Pons (tissue), 1 donor: ENCODE results near the gene EPDR1.

Source experiments
- DNase-seq: peaks from one replicate; pipeline ENCODE4 v3.0.0-alpha.2; 2016; ENCODE audit warnings: low spot score

Gene EPDR1

DNA sequence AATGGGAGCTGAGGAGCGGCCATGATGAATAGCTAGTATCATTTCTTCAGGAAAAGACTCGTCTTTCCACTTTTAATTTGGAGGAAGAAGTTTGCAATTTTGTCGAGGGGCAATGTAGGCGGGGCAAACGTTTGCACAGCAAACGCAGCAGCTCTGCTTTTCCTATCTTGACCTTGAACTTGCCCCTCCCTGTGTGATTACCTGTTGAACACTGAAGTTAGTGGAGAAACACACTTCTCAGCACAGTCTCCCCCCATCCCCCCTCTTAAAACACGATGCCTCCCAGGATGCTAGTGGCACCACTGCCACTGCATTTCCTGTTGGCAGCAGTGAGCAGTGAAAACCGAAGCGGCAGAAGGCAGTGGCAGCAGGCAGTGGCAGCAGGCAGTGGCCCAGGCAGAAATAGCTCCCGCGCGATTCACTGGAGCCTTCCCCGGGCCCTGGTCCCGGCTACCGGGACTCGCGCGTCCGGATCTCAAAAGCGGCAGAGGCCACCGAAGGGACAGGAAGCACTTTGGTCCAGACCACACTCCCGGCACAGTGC is at the start of gene EPDR1:
Gene EPDR1 (plus strand): TSS at position 336 of the 544 bp plus-strand sequence. CDS start 300 bp downstream, outside the sequence.
- DNase-seq = peak; percentile 63

DNA sequence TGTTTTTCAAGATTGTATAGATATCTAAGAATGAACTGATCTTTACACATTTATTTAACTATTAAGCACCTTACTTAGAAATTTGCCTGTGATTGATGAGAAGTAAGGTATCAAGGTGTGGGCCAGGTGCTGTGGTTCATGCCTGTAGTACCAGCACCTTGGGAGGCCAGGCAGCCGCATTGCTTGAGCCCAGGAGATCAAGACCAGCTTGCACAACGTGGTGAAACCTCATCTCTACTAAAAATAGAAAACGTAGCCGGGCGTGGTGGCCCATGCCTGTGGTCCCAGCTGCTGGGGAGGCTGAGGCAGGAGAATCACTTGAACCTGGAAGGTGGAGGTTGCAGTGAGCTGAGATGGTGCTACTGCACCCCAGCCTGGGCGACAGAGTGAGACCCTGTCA is 38.4 kb upstream of the EPDR1 start:
- DNase-seq = no peak

DNA sequence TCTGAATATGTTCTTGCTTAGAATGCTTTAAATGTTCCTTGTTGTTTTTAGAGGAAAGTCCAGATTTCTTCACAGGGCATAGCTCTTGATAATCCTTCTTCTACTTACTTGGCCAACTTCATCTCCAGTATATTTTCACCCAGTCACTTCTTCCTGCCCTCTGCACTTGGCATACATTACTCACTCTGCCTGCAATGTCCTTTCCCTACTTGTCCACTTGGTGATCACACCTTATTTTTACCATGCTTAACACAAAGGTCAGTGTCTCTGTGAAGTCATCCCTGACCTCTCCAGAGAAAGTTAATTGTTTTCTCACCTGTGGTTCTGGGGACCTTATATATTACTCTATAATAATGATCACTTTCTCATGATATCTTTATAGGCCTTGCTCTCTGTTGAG is 27.1 kb upstream of the EPDR1 start:
- DNase-seq = no peak

DNA sequence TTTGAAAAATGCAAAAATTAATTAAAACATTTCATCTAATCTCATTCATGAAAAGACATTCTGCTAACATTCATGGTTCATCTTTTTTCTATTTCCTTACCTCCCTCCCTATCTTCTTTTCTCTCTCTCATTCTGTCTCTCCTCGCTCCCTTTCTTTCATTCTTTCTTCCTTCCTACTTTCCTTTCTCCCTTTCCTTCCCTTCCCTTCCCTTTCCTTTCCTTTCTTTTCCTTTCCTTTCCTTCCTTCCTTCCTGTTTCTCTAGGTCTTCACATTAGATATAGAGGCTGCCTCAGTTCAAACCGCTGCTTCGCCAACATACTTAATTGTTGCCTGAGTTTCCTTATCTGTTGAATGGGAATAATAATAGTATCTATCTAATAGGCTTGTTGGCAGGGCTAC is 25.8 kb upstream of the EPDR1 start:
- no peak for DNase-seq

DNA sequence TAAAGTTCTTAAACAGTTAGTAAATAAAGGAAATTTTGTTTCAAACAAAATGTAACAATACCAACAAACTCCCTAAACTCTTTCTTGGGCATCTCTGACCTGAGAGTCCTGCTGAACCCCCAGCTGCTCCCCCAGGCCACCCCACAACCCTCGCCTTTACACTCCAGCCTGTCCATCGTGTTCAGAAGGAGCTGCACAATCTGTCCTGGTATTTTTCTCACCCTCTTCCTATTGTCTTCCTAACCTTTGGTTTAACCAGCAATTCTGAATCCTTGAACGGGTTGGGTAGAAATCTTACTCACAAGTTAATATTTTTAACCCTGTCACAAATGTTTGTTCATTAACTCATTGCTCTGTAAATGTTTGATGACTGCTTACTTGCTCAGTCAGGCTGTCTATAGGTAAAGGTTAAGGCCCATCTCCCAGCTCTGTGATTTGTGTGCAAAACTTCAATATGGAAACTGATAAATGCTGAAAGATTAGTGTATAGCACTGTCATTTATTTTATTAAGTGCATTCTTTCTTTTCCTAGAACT is 20.7 kb upstream of the EPDR1 start:
- DNase-seq = no peak

DNA sequence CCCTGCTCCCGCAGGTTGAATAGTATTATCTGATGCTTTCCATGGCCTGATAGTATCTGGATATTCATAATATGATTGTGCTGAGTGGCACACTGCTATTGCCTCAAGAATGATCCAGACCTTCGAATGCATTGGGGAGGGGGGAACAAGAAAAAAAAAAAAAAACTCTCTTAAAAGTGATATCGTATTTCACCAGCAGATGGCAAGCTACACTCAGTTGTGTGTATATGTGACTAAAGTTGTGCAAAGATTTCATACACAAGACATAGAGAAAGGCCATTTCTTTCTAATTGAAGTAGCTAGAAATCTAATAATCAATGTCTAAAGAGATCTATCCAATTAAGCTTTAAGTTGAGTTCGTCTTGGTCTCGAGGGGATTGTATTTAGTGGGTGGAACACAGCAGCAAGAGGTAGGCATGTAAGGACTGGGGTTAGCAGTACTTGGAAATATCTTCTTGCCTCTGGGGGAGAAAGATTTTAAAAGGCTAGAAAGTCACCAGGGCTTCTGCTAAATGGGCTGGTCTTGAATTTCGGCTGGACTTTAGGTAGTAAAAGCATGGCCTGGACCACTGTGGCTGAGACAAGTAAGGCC is 19.1 kb upstream of the EPDR1 start:
- peak; percentile 60 for DNase-seq

DNA sequence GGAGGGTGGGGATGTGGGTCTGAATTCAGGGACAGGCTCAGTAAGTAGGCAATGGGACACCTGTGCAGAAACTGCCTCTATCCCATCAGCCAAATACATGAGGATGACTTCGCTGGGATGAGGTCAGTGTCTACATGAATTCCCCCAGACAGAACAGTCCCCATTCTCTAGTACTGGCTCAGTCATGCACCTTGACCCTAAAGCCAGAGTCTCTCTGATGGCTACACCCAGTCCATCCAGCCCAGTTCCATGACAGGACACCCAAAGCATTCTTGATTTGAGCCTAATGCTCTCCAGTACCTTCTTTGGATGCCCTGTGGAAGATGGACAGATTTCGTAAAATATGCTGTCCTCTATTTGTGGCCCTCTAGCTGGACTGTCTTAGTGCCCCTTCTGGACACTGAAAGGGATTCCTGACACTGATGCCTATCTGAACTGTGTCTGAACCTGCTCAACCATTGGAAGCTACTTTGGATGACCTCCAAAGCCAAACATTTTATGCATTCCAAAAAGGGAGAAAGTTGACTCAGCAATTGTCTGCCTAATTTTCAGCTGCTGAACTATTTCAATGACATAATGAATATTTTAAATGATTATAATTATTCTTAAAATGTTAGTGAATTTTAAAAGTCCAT is 18.4 kb upstream of the EPDR1 start:
- DNase-seq = no peak

DNA sequence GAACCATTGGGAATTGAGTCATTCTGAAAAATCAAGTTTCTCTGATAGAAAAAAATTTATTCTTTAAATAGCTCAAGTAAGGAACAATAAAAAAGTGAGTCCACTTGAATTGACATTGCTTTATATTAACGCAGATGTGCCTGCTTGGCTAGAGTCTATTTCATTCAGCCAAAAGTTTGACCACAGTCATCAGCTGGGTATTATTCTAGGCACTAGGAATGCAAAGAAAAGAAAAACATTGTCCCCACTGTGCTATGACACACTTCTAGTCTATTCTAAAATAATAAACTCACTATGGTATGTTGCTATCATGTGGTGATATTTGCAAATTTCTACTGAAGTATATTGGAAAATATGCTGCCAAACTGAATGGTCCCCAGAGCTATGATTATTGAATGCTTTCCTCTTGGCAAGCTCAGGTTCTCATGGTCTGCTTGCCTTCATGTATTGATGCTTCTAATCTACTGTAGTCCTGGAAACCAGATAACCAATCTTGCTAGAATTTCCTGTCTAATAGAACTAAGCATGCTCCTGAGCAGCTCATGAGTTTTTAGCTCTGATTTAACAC is 12.1 kb upstream of the EPDR1 start:
- no peak for DNase-seq

DNA sequence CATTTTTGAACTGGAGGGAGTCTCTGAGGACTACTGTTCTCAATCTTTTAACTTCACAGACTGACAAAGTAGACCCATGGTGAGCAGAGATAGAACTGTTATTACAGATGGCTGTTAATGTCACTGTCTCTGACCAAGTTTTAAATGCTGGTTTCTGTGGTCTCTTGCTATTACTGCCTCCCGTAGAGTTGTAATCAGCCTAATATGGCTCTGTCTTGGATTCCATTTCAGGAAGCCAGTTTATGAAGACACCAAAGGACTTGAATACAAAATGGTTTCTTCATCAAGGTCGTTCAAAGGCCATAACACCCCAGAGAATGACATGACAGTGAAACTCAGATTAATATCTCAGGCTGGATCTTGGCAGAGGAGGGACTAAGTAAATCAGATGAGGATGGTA is 7.7 kb upstream of the EPDR1 start:
- DNase-seq = no peak

DNA sequence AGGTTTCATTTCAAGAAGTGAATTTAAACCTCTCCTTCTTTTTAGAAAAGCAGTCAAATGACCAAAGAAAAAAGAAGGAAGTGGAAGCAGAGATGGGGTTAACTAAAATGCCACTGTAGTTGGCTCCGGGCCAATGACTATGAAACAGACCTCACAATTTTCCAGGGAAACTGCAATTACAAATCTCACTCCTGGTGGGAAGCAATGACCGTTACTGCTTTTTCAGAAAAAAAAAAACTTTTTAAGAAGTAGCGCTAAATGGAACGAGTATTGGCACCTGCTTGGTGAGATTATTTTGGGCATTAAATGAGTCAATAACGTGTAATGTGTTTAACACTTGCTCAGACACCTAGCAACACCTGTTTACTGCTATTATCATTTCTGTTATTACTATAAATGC is 5.0 kb upstream of the EPDR1 start:
- no peak for DNase-seq

DNA sequence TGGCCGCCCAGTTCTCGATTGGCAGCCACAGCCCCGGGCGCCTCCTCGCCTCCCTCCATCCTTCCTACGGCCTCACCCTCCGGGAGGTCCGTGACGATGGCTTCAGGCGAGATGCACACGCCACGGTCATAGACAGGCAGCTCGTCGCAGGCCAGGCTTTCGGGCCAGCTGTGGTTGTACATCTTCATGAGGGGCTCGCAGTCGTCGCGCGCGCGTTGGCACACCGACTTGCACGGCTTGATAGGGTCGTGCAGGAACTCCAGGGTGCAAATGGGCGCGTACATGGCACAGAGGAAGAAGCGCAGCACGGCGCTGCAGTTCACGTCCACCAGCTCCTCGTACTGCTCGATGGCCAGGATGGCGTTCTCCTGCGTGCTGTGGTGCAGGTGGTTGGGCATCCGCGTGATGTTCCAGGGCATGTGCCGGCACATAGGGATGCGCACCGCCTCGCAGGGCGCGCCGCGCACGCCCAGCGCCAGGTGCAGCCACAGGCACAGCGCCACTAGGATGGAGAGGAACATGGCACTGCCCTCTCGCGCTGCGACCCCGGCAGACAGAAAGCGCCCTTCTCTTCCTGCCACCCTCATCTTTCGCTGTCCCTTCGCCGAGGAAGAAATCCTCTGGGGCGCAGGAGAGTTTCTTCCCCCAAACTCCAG is 4.3 kb upstream of the EPDR1 start:
- DNase-seq = no peak

DNA sequence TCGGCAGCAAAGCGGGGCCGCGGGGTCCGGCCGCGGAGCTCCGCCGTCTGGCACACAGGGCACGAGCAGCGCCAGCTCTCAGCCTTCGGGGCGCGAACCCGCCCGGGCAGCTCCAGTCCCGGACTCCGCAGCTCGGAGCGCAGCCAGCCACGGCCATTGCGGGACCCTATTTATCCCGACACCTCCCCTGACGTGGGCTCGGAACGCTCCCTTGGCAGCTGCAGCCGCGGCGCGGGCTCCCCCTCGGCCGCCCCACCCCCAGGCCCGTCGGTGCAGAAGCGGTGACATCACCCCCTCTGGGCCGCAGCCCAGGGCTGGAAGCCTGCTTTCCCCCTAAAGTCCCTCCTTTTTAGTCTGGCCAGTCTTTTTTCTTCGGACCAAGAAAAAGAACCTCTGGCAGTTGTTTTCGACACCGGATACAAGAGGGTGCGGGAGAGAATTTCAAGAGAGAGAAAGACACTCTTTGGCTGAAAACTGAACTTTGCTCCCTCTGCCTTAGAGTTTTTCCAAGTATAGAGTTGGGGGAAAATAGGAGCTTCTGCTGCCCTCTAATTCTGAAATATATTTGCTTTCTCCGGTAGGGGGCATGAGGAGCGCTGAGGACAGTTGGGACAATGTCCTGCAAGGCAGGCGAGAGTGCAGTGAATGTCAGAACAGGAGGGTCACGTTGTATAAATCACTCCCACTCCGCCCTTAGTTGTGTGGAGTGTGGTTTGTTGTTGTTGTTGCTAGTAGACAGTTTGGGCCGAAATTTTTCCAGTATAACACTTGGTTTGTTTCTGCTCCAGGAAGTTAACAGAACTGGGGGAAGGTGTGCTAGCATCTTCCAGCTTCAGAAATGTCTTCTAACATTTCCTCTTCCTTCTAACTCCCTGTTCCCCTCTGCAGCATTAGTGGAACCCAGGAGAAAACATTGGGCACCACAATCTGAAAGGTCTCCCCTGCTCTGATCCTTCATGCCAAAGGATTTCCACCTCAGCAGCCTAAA is 3.5 kb upstream of the EPDR1 start, which contains the start of gene SFRP4:
Gene SFRP4 (minus strand): TSS at position 145 of the 988 bp plus-strand sequence. CDS start 280 bp downstream, outside the sequence.
- peak; percentile 82 for DNase-seq

DNA sequence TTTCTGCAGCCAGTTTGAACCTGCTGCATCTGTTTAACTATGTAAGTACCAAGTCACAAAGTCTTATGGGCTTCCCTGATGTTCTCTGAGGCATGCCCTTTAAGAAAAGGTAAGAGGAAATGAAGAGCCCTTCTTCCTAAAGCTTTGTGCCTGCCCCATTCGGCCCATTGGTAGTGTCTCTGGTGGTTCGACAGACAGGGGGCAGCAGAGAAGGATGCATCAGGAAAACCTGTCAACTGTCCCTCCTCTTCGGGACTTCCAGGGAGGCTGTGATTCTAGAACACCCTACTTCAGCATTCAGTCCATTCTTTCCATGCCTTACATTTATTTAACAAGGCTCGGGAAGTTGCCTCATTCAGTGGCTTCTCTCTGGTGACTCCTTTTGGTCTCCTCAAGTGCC is 1.9 kb upstream of the EPDR1 start:
- no peak for DNase-seq

DNA sequence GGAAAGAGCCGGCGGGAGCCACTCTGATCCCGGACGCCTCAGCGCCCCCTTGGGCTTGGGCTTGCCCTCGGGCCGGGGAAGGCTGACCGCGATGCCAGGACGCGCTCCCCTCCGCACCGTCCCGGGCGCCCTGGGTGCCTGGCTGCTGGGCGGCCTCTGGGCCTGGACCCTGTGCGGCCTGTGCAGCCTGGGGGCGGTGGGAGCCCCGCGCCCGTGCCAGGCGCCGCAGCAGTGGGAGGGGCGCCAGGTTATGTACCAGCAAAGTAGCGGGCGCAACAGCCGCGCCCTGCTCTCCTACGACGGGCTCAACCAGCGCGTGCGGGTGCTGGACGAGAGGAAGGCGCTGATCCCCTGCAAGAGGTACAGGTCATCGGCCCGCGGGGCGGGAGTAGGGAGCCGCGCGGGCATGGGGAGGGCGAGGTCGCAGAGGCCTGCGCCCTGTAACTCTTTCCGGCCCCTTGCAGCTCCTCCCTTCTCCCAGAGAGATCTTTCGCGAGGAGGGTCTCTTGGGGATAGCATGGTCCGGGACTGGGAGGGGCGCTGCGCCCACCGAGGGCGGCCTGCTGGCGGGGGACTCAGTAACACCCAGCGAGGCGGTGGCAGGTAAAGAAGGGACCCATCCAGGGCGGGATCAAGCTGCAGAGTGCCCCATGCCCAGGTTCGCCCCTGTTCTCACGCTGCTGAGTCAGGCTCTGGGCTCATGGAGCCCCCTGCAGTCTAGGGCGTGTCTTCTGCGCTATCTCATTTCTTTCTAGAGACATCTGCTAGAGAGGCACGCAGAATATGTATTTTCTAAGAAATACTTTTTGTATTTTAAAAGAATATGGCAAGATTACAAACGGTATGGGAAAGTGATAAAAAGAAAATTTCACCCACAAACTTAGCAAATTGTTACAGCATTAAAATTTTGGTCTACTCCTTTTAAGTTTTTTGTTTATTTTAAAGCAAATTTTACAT is 687 bp downstream of the EPDR1 start:
- DNase-seq = no peak

DNA sequence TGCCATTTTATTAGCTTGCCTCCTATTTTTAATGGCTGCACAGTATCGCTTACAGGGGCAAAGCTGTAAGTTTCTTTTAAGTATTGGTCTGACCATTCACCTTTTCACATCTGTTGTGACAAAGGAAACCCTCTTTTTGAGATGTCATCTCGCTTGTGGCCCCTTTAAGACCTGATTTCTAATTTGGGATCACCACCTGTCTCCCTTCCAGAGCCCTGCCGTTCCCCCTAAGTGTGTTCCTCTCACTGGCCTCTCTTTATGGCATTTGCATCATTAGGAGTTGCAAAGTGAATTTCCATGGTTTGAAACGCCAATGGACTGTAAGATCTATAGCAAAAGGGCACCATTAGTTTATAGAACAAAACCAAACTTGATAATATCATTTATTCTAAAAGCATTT is 1.4 kb downstream of the EPDR1 start:
- no peak for DNase-seq

DNA sequence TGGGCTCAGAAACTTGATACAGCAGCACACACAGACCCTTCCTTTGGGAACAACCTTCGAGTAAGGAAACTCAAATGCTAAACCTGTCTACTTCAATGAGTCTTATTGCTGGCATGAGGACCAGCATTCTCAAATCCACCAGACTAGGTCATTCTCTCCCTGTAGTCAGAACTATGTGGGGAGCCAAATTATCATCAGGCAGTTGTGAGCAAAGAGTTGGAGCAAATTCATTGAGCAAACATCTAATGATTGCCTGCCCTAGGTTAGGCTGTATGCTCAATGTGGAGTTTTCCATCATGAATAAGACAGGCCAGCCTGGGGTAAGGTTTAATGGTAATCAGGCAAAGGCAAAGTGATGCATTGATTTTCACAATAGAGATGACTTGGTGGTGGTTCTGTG is 3.6 kb downstream of the EPDR1 start:
- DNase-seq = no peak

DNA sequence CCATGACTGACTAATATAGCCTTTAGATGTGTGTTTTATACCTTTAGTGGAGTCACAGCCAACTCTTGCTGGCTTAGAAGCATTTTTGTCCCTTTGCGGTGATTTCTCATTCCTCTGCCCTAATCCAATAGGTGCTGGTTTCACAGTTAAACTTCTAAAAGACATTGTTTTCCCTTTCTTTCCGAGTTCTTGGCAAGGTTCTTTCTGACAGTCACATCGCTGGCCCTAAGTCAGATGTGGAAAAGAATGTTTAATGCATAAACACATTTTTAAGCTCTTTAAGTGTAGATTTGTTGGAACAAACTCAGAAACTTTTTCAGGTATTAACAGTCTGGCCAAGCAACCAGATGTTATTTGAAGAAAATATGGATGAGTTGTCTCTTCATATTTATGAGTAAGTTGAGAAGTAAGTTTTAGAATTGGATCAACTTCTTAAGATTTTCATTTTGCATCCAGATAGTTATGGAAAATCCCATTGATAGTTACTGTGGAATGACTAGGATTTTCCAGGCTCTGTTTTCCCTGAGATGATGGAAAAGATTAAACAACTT is 4.1 kb downstream of the EPDR1 start:
- no peak for DNase-seq

DNA sequence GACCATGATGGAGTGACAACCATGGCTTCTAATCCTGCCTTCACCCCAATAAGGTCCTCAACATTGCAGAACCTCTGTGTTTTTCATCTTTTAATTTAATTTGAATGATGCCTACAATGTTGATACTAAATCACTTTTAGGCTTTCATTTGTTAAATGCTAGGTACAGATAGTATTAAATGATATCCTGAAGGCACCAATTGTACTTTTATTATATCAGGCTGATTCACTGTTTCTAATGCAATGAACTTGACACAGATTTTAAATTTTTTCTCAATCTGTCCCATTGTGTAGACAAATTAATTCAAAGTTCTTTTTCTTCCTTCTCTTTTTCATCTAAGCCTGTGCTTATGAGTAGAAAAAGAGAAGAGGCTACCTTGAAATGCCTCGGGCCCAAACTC is 5.2 kb downstream of the EPDR1 start:
- DNase-seq = no peak

DNA sequence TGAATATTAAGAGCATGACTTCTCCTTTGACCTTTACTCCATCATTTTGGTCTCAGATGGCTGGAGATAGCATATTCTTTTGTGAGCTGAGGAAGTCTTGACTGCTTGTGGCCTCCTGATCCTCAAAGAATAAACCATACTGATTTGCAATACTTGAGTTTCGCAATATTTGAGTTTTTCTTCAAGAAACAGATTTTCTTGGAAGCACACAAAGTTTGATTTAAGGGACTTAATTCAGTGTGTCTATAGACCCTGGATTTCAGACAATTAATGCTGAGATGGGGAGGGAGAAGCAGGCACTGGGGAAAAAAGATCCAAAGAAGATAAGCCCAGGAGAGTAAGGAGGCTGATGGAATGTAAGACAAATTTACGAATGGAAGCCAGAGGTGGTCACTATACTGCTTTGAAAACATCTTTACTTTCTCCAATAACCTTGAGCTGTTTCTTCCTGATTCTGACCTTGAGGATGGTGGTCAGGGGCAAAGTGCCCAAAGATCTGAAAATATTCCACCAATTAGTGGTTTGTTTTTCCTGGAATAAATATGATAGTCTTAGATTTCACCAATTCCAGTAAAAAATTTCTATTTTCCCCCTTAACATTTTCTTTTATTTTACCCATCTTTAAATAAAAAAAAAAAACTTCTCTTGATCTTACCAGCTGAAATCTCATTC is 7.5 kb downstream of the EPDR1 start:
- DNase-seq = no peak
